Calu3 (cell line): ENCODE data around the gene RET. TPM values are rescaled to one million over a fixed set of nuclear protein-coding genes. Genes with fewer than 3 reads are reported as not detected.

Experiments used
- BruUV-seq: library from RNA; stranded (reverse); fragments of 400-500 nt; replicated peaks from 2 replicates; lab custom pipeline; 2021; lab: Mats Ljungman, UMichigan
- CTCF ChIA-PET: fragments of 300-600 bp; sonication (Branson Sonifier 250); formaldehyde crosslinking; loops from one replicate; lab custom pipeline; 2022; ENCODE audit warnings: antibody characterized with exemption; lab: Charles Lee
- DNase-seq: peaks from one replicate; pipeline ENCODE4 v3.0.0; 2022
- H3K27ac Mint-ChIP-seq: one replicate; pipeline ENCODE4 v1.8.0; 2022; ENCODE audit warnings: mixed read lengths; ENCODE audit not compliant: unreplicated experiment
- H3K27me3 Mint-ChIP-seq: one replicate; pipeline ENCODE4 v1.8.0; 2022; ENCODE audit warnings: mixed read lengths; ENCODE audit not compliant: unreplicated experiment
- H3K36me3 Mint-ChIP-seq: one replicate; pipeline ENCODE4 v1.8.0; 2022; ENCODE audit warnings: mild to moderate bottlenecking, moderate library complexity, mixed read lengths; ENCODE audit not compliant: insufficient read depth, unreplicated experiment
- H3K4me1 Mint-ChIP-seq: one replicate; pipeline ENCODE4 v1.8.0; 2022; ENCODE audit warnings: mild to moderate bottlenecking, low read depth, mixed read lengths; ENCODE audit not compliant: unreplicated experiment
- H3K4me3 Mint-ChIP-seq: one replicate; pipeline ENCODE4 v1.8.0; 2022; ENCODE audit warnings: mild to moderate bottlenecking, low read depth, moderate library complexity, mixed read lengths; ENCODE audit not compliant: unreplicated experiment
- H3K9me3 Mint-ChIP-seq: one replicate; pipeline ENCODE4 v1.8.0; 2022; ENCODE audit warnings: low read depth, mixed read lengths; ENCODE audit not compliant: unreplicated experiment
- CTCF ChIP-seq: fragments of 200-600 bp; IDR thresholded peaks from one replicate; pipeline ENCODE4 v1.8.0; 2022; ENCODE audit warnings: antibody characterized with exemption; ENCODE audit not compliant: unreplicated experiment
- intact Hi-C: fragments of 100-400 bp; cut with micrococcal nuclease; formaldehyde crosslinking; loops from one replicate; pipeline ENCODE4 v1.10.0; 2022; ENCODE audit not compliant: unreplicated experiment
- total RNA-seq: library from RNA; stranded (reverse); gene quantifications from 2 replicates; pipeline ENCODE4 v1.2.3, GENCODE V29; 2022

Gene RET
- total RNA-seq, 1 experiment from 2014 or later: not detected

GRCh38 chr10:43130770-43131171, 53.9 kb downstream of the RET start:
- no peak for TF ChIP-seq CTCF
- Mint-ChIP-seq H3K9me3 (no peaks in the 10 kb centered on the region), H3K27ac (no peak overlapping the region), H3K36me3 (no peaks in the 10 kb centered on the region), H3K4me1 (no peaks in the 10 kb centered on the region), H3K27me3 (peaks cover 77% of the 10 kb centered on the region), H3K4me3 (no peak overlapping the region)
- BruUV-seq: no TSS peak
- CTCF ChIA-PET: no interaction called here
- intact Hi-C loops: loop anchor here (10.0 kb wide), 1 partner anchor 224 kb away; no protein-coding TSS in a partner anchor
- no peak for DNase-seq

GRCh38 chr10:43131256-43131655, 54.4 kb downstream of the RET start:
- BruUV-seq: no TSS peak
- DNase-seq: no peak
- H3K4me1 Mint-ChIP-seq: no peaks in the 10 kb centered on the region
- no peak overlapping the region for H3K4me3 Mint-ChIP-seq
- no peaks in the 10 kb centered on the region for H3K9me3 Mint-ChIP-seq
- CTCF ChIA-PET: no interaction called here
- peaks cover 4% of the 10 kb centered on the region for H3K36me3 Mint-ChIP-seq
- peaks cover 77% of the 10 kb centered on the region for H3K27me3 Mint-ChIP-seq
- intact Hi-C loops: loop anchor here (10.0 kb wide), 1 partner anchor 224 kb away; no protein-coding TSS in a partner anchor
- TF ChIP-seq CTCF: no peak
- no peak overlapping the region for H3K27ac Mint-ChIP-seq

- H3K27ac Mint-ChIP-seq: no peak overlapping the region
- peaks cover 73% of the 10 kb centered on the region for H3K27me3 Mint-ChIP-seq
- no peaks in the 10 kb centered on the region for H3K9me3 Mint-ChIP-seq
These were observed 55.0 kb downstream of the RET start for GRCh38 chr10:43131906-43132305.

GRCh38 chr10:43132867-43133787, 56.3 kb downstream of the RET start:
- TF ChIP-seq CTCF: no peak
- Mint-ChIP-seq H3K4me3 (no peak overlapping the region), H3K27me3 (peaks cover 61% of the 10 kb centered on the region), H3K4me1 (no peaks in the 10 kb centered on the region), H3K27ac (no peak overlapping the region), H3K9me3 (no peaks in the 10 kb centered on the region), H3K36me3 (peaks cover 21% of the 10 kb centered on the region)
- no TSS peak for BruUV-seq
- no peak for DNase-seq
- intact Hi-C loops: loop anchor here (10.0 kb wide), 1 partner anchor 222 kb away; no protein-coding TSS in a partner anchor
- CTCF ChIA-PET: no interaction called here

More at GRCh38 chr10:43131906-43132305, 55.0 kb downstream of the RET start:
- intact Hi-C loops: loop anchor here (10.0 kb wide), 1 partner anchor 223 kb away; no protein-coding TSS in a partner anchor
- CTCF ChIA-PET: no interaction called here
- no peak for DNase-seq
- H3K4me1 Mint-ChIP-seq: no peaks in the 10 kb centered on the region
- H3K36me3 Mint-ChIP-seq: peaks cover 9% of the 10 kb centered on the region
- no peak overlapping the region for H3K4me3 Mint-ChIP-seq
- BruUV-seq: no TSS peak
- TF ChIP-seq CTCF: no peak
